GM19397 (cell line): Measurements from ENCODE around the gene RBMS3.
"Not testable (repeated sequence)": the region's sequence is repeated elsewhere in the genome, so short reads cannot be mapped to it uniquely, and the experiment has no call there.

Experiments
- ATAC-seq: cut with Tn5 transposase; IDR thresholded peaks from one replicate; pipeline ENCODE4 v1.9.1; 2021; ENCODE audit warnings: mild to moderate bottlenecking, moderate library complexity; ENCODE audit not compliant: unreplicated experiment

The RBMS3 gene

GRCh38 chr3:29976871-29977270, 696.0 kb downstream of the RBMS3 start:
- ATAC-seq, result no peak

GRCh38 chr3:29977360-29977759, 696.5 kb downstream of the RBMS3 start:
- ATAC-seq, result no peak

GRCh38 chr3:29978036-29978435, 697.2 kb downstream of the RBMS3 start:
- ATAC-seq, result no peak

DNA sequence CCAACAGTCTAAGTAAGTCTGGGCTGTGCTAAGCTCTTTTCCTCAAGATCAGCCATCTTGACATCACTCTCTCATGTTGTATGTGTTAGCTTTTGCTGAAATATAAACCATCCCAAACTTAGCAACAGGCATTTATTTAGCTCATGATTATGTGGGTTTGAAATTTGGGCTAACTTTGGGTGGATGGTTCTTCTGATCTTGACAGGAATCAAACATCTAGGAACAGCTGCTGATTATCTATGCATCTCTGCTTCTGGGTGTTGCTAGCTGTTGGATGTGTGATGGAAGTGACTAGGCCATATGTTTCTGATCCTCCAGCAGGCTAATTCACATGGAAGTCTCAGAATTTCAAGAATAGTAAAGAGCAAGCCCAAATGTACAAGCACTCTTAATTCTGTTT, 710.3 kb downstream of the RBMS3 start:
- no peak for ATAC-seq

DNA sequence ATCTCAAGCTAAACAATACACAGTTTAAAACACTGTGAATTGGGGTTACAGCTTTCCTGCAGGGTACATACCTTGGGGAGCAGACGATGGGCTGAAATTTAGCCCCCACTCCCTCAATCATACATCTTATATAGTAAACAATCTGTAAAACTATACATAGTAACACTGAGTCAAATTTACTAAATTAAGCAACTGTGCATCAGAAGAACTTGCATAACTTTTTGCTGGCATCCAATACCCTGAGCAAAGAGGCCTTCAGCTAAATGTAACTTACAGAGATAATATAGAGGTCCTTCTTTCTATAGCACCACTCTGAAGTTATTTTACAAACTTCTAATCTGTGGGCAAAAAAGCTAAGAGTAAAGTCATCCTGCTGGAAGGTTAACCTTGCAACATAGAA, 721.9 kb downstream of the RBMS3 start:
- no peak for ATAC-seq

DNA sequence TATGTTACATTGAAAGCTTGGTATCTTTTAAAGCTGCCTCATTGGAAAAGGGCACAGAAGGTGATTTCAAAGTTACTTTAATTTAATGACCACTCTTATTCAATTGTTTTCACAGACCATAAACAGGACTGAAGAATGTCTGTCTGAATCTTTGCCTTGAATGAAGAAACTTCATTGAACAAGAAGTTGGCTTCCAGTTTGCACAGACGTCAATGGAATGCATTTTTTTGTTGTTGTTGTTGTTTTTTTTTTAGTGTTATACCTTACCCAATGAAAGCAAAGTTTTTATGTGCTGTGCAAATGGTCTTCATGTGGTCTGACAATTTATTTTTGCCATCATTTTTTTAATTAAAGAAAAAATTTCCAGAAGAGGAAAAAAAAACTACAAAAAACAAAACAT, 722.9 kb downstream of the RBMS3 start:
- ATAC-seq, result no peak

DNA sequence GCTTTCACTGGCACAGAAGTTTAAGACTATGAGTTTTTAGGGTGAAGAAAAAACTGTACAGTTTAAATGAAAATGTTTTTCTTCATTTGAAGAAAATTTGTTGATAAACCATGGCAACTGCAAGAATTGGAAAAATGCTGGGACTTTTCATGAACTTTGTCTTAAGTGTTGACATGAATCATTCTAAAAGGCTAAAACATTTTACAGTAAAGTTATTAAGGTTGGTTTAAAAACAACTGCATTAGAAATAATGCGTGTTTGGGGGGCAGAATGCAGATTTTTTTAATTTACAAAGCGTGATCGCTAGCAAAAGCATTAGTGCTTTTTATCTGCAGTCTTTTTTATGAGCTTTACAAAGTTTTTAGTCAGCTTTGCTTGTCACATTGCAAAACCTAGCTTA, 723.6 kb downstream of the RBMS3 start:
- ATAC-seq, result no peak

GRCh38 chr3:30006111-30006510, 725.2 kb downstream of the RBMS3 start:
- ATAC-seq, result no peak

GRCh38 chr3:30007668-30008067, 726.8 kb downstream of the RBMS3 start:
- no peak for ATAC-seq

GRCh38 chr3:30011237-30011803, 730.4 kb downstream of the RBMS3 start:
- ATAC-seq, result no peak

GRCh38 chr3:30012941-30013543, 732.2 kb downstream of the RBMS3 start:
- no peak for ATAC-seq

- no peak for ATAC-seq
Measured at GRCh38 chr3:30017901-30018300, 737.0 kb downstream of the RBMS3 start.

DNA sequence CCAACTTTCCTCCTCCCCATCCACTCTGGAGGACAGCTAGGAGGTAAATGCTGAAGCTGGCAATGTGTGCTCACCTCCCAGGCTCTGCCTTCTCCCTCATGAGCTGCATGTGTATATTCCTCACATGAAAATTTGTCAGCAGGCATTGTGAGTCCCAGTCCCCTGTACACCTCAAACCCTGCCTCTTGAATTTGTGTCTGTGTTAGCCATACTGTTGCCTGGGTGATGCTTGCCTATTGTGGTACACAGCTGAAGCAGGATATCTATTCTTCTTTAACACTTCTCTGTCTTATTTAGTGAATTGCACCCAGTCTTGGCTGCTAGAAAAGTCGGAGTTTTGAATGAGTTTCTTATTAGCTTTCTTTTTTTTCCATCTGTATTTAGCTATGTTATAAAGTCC, 739.5 kb downstream of the RBMS3 start:
- ATAC-seq, result no peak

- no peak for ATAC-seq
Measured at GRCh38 chr3:30024466-30024865, 743.6 kb downstream of the RBMS3 start.

DNA sequence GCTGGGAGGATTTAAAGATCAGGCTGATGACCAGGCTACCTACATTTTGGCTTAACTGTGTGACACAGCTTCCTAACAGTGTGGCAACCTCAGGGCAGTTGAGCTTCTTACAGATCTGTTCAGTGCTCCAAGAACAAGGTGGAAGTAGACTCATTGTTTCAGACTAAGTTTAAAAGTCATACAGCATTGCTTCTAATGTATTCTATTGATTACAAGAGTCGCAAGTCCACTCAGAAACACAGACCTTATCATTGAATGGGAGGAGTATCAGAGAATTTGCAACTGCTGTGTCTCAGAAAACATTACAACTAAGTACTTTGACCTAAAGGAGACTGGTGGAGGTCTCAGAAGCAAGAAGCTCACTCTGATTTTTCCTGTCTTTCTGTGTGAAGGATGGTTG, 746.0 kb downstream of the RBMS3 start:
- no peak for ATAC-seq

DNA sequence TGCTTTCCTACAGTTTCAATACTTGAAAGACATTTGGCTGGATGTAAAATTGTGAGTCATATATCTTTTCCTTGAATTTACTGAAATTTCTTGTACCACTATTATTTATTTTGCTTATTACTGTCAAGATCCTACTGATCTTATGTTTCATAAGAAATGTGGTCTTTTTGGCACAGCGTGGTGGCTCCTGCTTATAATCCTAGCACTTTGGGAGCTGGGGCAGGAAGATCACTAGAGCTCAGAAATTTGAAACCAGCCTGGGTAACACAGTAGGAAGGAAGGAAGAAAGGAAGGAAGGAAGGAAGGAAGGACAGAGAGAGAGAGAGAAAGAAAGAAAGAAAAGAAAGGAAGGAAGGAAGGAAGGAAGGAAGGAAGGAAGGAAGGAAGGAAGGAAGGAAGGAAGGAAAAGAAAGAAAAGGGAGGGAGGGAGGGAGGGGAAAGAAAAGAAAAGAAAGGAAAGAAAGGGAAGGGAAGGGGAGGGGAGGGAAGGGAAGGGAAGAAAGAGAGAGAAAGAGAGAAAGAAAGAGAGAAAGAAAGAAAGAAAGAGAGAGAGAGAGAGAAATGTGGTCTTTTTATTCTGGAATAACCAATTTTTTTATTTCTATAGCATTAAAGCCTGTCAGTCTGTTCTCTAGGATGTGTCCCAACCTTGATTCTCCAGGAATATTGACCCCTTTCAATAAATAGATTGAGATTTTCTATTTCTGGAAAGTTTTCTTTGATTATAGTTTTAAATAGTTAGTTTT, 753.5 kb downstream of the RBMS3 start:
- ATAC-seq, result no peak

GRCh38 chr3:30035935-30036567, 755.2 kb downstream of the RBMS3 start:
- ATAC-seq, result no peak

- no peak for ATAC-seq
Measured at GRCh38 chr3:30040126-30040525, 759.3 kb downstream of the RBMS3 start.

DNA sequence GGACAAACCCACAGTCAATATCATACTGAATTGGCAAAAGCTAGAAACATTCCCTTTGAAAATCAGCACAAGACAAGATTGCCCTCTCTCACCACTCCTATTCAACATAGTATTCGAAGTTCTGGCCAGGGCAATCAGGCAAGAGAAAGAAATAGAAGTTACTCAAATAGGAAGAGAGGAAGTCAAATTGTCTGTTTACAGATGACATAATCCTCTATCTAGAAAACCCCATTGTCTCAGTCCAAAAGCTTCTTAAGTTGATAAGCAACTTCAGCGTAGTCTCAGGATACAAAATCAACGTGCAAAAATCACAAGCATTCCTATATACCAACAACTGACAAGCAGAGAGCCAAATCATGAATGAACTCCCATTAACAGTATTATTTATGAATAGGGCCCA, 760.6 kb downstream of the RBMS3 start:
- not testable (repeated sequence) for ATAC-seq

- no peak for ATAC-seq
Measured at GRCh38 chr3:30042274-30042859, 761.5 kb downstream of the RBMS3 start.

DNA sequence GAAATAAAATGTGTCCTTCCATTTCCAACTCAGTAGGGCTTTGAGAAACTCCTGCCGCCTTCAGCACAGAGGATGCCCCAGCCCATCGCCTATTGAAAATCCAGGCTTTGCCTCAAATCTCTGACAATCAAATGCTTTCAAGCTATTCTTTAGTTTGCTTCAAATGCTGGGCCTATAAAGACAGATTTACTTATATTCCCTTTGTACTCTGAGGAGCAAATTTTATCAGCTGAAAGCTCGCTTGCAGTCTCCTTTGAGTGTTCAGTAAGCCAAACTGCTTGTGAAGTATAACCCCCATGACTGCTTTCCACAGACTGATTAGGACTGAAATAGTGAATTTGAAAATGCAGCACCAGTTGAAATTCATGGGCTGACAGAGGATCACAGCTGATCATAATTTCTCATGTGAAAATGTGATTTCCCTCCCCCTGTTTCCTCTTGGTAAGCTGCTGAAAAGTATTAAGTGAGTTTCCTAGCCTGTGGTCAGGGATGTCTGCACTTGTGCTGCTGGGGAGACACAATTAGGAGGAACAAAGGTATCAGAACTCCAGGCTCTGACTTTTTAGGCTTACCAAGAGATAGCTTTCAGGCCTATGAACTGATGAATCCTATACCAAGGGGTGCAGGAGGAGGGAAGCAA, 762.2 kb downstream of the RBMS3 start:
- no peak for ATAC-seq
